K562 (cell line): ENCODE data around the gene LRRC27.

Experiments
- ATF3 ChIP-seq, 2 experiments: fragments of 450-650 bp in 1 of 2; sonication (generic) in 1 of 2; formaldehyde crosslinking in 1 of 2; IDR thresholded peaks in 1 of 2; conservative IDR thresholded peaks in 1 of 2; 2 replicates each; pipeline versions ENCODE4 v1.6.1 to v1.8.1; 2016 to 2023; ENCODE audit warnings: mild to moderate bottlenecking in 2 of 2, moderate library complexity in 2 of 2, inconsistent platforms in 1 of 2, missing genetic modification reagents in 1 of 2
- CREB3 ChIP-seq: fragments of 450-650 bp; conservative IDR thresholded peaks from 2 replicates; pipeline ENCODE4 v1.6.1; 2016; ENCODE audit warnings: missing genetic modification characterization, low read depth, mild to moderate bottlenecking, missing compliant biosample characterization, moderate library complexity
- ELF4 ChIP-seq: fragments of 450-650 bp; formaldehyde crosslinking; IDR thresholded peaks from 2 replicates; pipeline ENCODE4 v1.4.0; 2022; ENCODE audit warnings: missing genetic modification characterization
- LARP7 ChIP-seq: fragments of 450-650 bp; IDR thresholded peaks from 2 replicates; pipeline ENCODE4 v1.6.1; 2016
- POLR2A ChIP-seq: fragments of 450-650 bp; conservative IDR thresholded peaks from 2 replicates; pipeline ENCODE4 v1.6.1; 2016
- POLR2AphosphoS5 ChIP-seq: IDR thresholded peaks from 2 replicates; pipeline ENCODE4 v1.6.1; 2011; ENCODE audit warnings: mild to moderate bottlenecking, low read depth, low read length, moderate library complexity; ENCODE audit not compliant: control insufficient read depth, insufficient read depth
- SIN3A ChIP-seq, 2 experiments: fragments of 150-350 bp in 1 of 2; IDR thresholded peaks; 2 replicates each; pipeline ENCODE4 v1.6.1; 2011 to 2016; ENCODE audit warnings: borderline replicate concordance in 2 of 2, low read depth in 2 of 2, low read length in 2 of 2, mild to moderate bottlenecking in 2 of 2, moderate library complexity in 2 of 2; ENCODE audit not compliant: control insufficient read depth in 1 of 2
- SP1 ChIP-seq: sonication (generic); formaldehyde crosslinking; IDR thresholded peaks from 2 replicates; pipeline ENCODE4 v1.8.1; 2022; ENCODE audit warnings: mild to moderate bottlenecking, missing genetic modification reagents
- STAT6 ChIP-seq: sonication (generic); formaldehyde crosslinking; IDR thresholded peaks from 2 replicates; pipeline ENCODE4 v1.8.1; 2023; ENCODE audit warnings: mild to moderate bottlenecking, missing genetic modification reagents
- TOE1 ChIP-seq, 2 experiments: fragments of 450-650 bp in 1 of 2; sonication (generic) in 1 of 2; formaldehyde crosslinking in 1 of 2; IDR thresholded peaks; 2 replicates each; pipeline versions ENCODE4 v1.7.1 to v1.8.0; 2016 to 2022; ENCODE audit warnings: borderline replicate concordance in 2 of 2, mild to moderate bottlenecking in 2 of 2, antibody characterized with exemption in 1 of 2, inconsistent platforms in 1 of 2, low read depth in 1 of 2, missing genetic modification reagents in 1 of 2, moderate library complexity in 1 of 2
- ZNF830 ChIP-seq: fragments of 250-450 bp; sonication (Bioruptor Pico); IDR thresholded peaks from 2 replicates; pipeline ENCODE4 v1.5.0; 2021; ENCODE audit warnings: mild to moderate bottlenecking
- TF ChIP-seq, protein P1 (sequence below), 3 experiments: IDR thresholded peaks in 2 of 3; conservative IDR thresholded peaks in 1 of 3; 2 replicates each; pipeline ENCODE4 v1.5.1; 2011 to 2012; ENCODE audit warnings: low read length in 3 of 3, mild to moderate bottlenecking in 3 of 3, control low read depth in 2 of 3, improper control_type of control experiment in 1 of 3, inconsistent platforms in 1 of 3, low read depth in 1 of 3, mixed read lengths in 1 of 3, moderate library complexity in 1 of 3; ENCODE audit not compliant: insufficient read depth in 2 of 3
- TF ChIP-seq, protein P2 (sequence below): fragments of 450-650 bp; formaldehyde crosslinking; IDR thresholded peaks from 2 replicates; pipeline ENCODE4 v1.4.0; 2022; ENCODE audit warnings: missing genetic modification characterization
- TF ChIP-seq, protein P3 (sequence below): sonication (generic); formaldehyde crosslinking; IDR thresholded peaks from 2 replicates; pipeline ENCODE4 v1.8.1; 2023; ENCODE audit warnings: mild to moderate bottlenecking, missing genetic modification reagents, moderate library complexity

- TF ChIP-seq, protein P1, sequence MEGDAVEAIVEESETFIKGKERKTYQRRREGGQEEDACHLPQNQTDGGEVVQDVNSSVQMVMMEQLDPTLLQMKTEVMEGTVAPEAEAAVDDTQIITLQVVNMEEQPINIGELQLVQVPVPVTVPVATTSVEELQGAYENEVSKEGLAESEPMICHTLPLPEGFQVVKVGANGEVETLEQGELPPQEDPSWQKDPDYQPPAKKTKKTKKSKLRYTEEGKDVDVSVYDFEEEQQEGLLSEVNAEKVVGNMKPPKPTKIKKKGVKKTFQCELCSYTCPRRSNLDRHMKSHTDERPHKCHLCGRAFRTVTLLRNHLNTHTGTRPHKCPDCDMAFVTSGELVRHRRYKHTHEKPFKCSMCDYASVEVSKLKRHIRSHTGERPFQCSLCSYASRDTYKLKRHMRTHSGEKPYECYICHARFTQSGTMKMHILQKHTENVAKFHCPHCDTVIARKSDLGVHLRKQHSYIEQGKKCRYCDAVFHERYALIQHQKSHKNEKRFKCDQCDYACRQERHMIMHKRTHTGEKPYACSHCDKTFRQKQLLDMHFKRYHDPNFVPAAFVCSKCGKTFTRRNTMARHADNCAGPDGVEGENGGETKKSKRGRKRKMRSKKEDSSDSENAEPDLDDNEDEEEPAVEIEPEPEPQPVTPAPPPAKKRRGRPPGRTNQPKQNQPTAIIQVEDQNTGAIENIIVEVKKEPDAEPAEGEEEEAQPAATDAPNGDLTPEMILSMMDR (IDR thresholded peaks at IDR 0.05 in 2 of 3, conservative IDR thresholded peaks at IDR 0.05 in 1 of 3; ENCODE audit: insufficient read depth in 2 of 3, low read depth in 1 of 3, low read length in 3 of 3): no peak
- TF ChIP-seq POLR2A (no peak), CREB3 (tag) (no peak), POLR2AphosphoS5 (no peak), ZNF830 (CRISPR knock-in tag) (no peak), STAT6 (CRISPR knock-in tag) (no peak), TOE1 (IDR thresholded peaks at IDR 0.05; ENCODE audit: borderline replicate concordance) (no peak), TOE1 (CRISPR knock-in tag; IDR thresholded peaks at IDR 0.05; ENCODE audit: borderline replicate concordance, low read depth) (no peak), SP1 (no peak), ATF3 (IDR thresholded peaks at IDR 0.05) (no peak; the same call in 1 of the 2 replicates), ATF3 (CRISPR knock-in tag; conservative IDR thresholded peaks at IDR 0.05) (no peak), SIN3A (IDR thresholded peaks at IDR 0.05; ENCODE audit: borderline replicate concordance in 2 of 2, control insufficient read depth in 1 of 2, low read depth in 2 of 2, low read length in 2 of 2) (no peak), LARP7 (no peak), ELF4 (no peak)
- TF ChIP-seq, protein P2, sequence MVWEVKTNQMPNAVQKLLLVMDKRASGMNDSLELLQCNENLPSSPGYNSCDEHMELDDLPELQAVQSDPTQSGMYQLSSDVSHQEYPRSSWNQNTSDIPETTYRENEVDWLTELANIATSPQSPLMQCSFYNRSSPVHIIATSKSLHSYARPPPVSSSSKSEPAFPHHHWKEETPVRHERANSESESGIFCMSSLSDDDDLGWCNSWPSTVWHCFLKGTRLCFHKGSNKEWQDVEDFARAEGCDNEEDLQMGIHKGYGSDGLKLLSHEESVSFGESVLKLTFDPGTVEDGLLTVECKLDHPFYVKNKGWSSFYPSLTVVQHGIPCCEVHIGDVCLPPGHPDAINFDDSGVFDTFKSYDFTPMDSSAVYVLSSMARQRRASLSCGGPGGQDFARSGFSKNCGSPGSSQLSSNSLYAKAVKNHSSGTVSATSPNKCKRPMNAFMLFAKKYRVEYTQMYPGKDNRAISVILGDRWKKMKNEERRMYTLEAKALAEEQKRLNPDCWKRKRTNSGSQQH (CRISPR knock-in tag): no peak
- TF ChIP-seq, protein P3, sequence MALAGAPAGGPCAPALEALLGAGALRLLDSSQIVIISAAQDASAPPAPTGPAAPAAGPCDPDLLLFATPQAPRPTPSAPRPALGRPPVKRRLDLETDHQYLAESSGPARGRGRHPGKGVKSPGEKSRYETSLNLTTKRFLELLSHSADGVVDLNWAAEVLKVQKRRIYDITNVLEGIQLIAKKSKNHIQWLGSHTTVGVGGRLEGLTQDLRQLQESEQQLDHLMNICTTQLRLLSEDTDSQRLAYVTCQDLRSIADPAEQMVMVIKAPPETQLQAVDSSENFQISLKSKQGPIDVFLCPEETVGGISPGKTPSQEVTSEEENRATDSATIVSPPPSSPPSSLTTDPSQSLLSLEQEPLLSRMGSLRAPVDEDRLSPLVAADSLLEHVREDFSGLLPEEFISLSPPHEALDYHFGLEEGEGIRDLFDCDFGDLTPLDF: no peak
Observed at GRCh38 chr10:132335189-132336063, 3.4 kb downstream of the LRRC27 start.
